HEK293T (cell line): ENCODE measurements around the gene ANKRD30A.

Experiments used
- CTCF ChIA-PET: fragments of 350-600 bp; formaldehyde crosslinking; extraction: SDS; loops from one replicate; lab custom pipeline; 2021; ENCODE audit warnings: antibody characterized with exemption, inconsistent platforms; lab: Yijun Ruan, JAX
- POLR2A ChIA-PET: fragments of 350-600 bp; formaldehyde crosslinking; extraction: SDS; loops from one replicate; lab custom pipeline; 2020; ENCODE audit warnings: antibody characterized with exemption, inconsistent platforms; lab: Yijun Ruan, JAX
- DNase-seq: peaks from one replicate; pipeline ENCODE4 v3.0.0; 2012; ENCODE audit warnings: mixed read lengths; ENCODE audit errors: extremely low spot score
- ARNT ChIP-seq: fragments of 450-650 bp; IDR thresholded peaks from 2 replicates; pipeline ENCODE4 v1.6.1; 2017; ENCODE audit warnings: mild to moderate bottlenecking
- BHLHE40 ChIP-seq: fragments of 450-650 bp; IDR thresholded peaks from 2 replicates; pipeline ENCODE4 v1.6.1; 2016; ENCODE audit warnings: mild to moderate bottlenecking, moderate library complexity, borderline replicate concordance
- CTBP1 ChIP-seq: fragments of 450-650 bp; IDR thresholded peaks from 2 replicates; pipeline ENCODE4 v1.6.1; 2016; ENCODE audit warnings: borderline replicate concordance
- ELF4 ChIP-seq: fragments of 450-650 bp; IDR thresholded peaks from 2 replicates; pipeline ENCODE4 v1.6.1; 2017; ENCODE audit warnings: antibody characterized with exemption
- FOXA1 ChIP-seq: fragments of 450-650 bp; IDR thresholded peaks from 2 replicates; pipeline ENCODE4 v1.6.1; 2016; ENCODE audit warnings: mild to moderate bottlenecking
- FOXK2 ChIP-seq: fragments of 450-650 bp; IDR thresholded peaks from 2 replicates; pipeline ENCODE4 v1.6.1; 2016; ENCODE audit warnings: mild to moderate bottlenecking
- FOXM1 ChIP-seq: fragments of 450-650 bp; IDR thresholded peaks from 2 replicates; pipeline ENCODE4 v1.6.1; 2017; ENCODE audit warnings: mild to moderate bottlenecking, borderline replicate concordance
- HDGF ChIP-seq: fragments of 450-650 bp; IDR thresholded peaks from 2 replicates; pipeline ENCODE4 v1.6.1; 2017; ENCODE audit warnings: antibody characterized with exemption, borderline replicate concordance
- L3MBTL2 ChIP-seq: fragments of 450-650 bp; conservative IDR thresholded peaks from 2 replicates; pipeline ENCODE4 v1.6.1; 2016; ENCODE audit warnings: mild to moderate bottlenecking
- LEF1 ChIP-seq: fragments of 450-650 bp; IDR thresholded peaks from 2 replicates; pipeline ENCODE4 v1.6.1; 2017; ENCODE audit warnings: mild to moderate bottlenecking, borderline replicate concordance
- NFRKB ChIP-seq: fragments of 450-650 bp; IDR thresholded peaks from 2 replicates; pipeline ENCODE4 v1.6.1; 2016; ENCODE audit warnings: mild to moderate bottlenecking, moderate library complexity
- PKNOX1 ChIP-seq: fragments of 450-650 bp; IDR thresholded peaks from 2 replicates; pipeline ENCODE4 v1.6.1; 2016
- SP1 ChIP-seq: fragments of 450-650 bp; IDR thresholded peaks from 2 replicates; pipeline ENCODE4 v1.6.1; 2017
- SUZ12 ChIP-seq: fragments of 450-650 bp; IDR thresholded peaks from 2 replicates; pipeline ENCODE4 v1.6.1; 2016; ENCODE audit warnings: mild to moderate bottlenecking
- TARDBP ChIP-seq: fragments of 450-650 bp; IDR thresholded peaks from 2 replicates; pipeline ENCODE4 v1.6.1; 2016
- ZNF384 ChIP-seq: fragments of 450-650 bp; IDR thresholded peaks from 2 replicates; pipeline ENCODE4 v1.6.1; 2016

Gene ANKRD30A

DNA sequence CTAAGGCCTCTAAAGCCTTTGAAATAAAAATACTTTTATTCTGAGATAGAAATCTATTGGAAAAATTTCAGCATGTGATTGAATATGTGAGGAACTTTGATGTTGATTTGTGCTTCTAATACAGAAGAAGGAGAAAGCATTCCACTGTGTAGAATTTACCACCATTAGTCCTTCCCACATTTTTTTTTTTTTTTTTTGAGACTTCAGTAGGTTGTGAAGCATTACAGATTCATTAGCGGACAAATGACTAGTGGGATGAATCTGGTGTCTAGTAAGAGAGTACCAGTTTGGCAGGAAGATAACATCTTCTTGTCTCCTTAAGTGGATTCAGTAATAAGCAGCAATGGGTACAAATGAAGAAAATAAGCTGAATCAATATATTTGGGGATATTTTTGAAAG lies 95.5 kb downstream of the ANKRD30A start:
- no peak for TF ChIP-seq SUZ12
- TF ChIP-seq SP1 = no peak
- ChIA-PET CTCF (no interaction called here), POLR2A (no interaction called here)

GRCh38 chr10:37222046-37222445 lies 96.6 kb downstream of the ANKRD30A start:
- TF ChIP-seq CTBP1 (no peak), FOXA1 (no peak), HDGF (no peak), ARNT (no peak), PKNOX1 (no peak), ELF4 (no peak)
- ChIA-PET POLR2A (no interaction called here), CTCF (no interaction called here)
- DNase-seq = no peak

More for the DNA sequence above, 95.5 kb downstream of the ANKRD30A start:
- no peak for DNase-seq

- no peak for DNase-seq
- ChIA-PET CTCF (no interaction called here), POLR2A (no interaction called here)
- TF ChIP-seq CTBP1 (no peak), NFRKB (no peak)
Measured at GRCh38 chr10:37225163-37225562, 99.8 kb downstream of the ANKRD30A start.

GRCh38 chr10:37226524-37226923 lies 101.1 kb downstream of the ANKRD30A start:
- ChIA-PET POLR2A (no interaction called here), CTCF (no interaction called here)
- DNase-seq = no peak
- no peak for TF ChIP-seq NFRKB
- no peak for TF ChIP-seq ARNT
- no peak for TF ChIP-seq SP1
- no peak for TF ChIP-seq SUZ12
- no peak for TF ChIP-seq TARDBP
- TF ChIP-seq BHLHE40 = no peak
- TF ChIP-seq ZNF384 = no peak
- TF ChIP-seq L3MBTL2 = no peak
- no peak for TF ChIP-seq FOXK2

DNA sequence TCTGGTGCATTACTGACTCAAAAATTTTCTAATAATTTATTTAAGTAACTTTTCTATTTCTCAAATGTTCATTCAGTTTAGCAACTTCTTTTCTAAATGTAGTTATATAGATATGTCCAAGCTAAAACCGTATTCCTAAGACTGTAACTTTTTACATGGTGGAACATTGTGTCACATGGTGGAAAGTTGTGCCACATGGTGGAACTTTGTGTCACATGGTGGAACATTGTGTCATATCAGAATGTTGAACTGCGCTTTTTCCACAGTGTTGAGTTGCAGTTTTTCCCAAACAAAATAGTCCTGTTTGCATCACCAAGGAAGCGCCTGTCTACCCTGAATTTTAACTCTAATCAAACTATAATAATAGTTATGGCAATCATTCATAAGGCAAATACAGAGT lies 109.3 kb downstream of the ANKRD30A start:
- TF ChIP-seq SP1 (no peak), BHLHE40 (no peak), ELF4 (no peak), L3MBTL2 (no peak), FOXK2 (no peak), SUZ12 (no peak), LEF1 (no peak), PKNOX1 (no peak), ZNF384 (no peak), FOXM1 (no peak), ARNT (no peak), NFRKB (no peak), CTBP1 (no peak), HDGF (no peak)
- DNase-seq = no peak
- POLR2A ChIA-PET = no interaction called here
- CTCF ChIA-PET = no interaction called here

- TF ChIP-seq ELF4 = no peak
- TF ChIP-seq HDGF = no peak
- TF ChIP-seq NFRKB = no peak
- no peak for TF ChIP-seq FOXM1
- TF ChIP-seq ZNF384 = no peak
- no peak for TF ChIP-seq ARNT
- TF ChIP-seq L3MBTL2 = no peak
- TF ChIP-seq PKNOX1 = no peak
- no peak for TF ChIP-seq FOXK2
- no peak for TF ChIP-seq SUZ12
- TF ChIP-seq LEF1 = no peak
- DNase-seq = no peak
- POLR2A ChIA-PET = no interaction called here
- CTCF ChIA-PET = no interaction called here
Measured at GRCh38 chr10:37236093-37236492, 110.7 kb downstream of the ANKRD30A start.

- ChIA-PET POLR2A (no interaction called here), CTCF (no interaction called here)
- TF ChIP-seq SUZ12 = no peak
- no peak for TF ChIP-seq FOXM1
- TF ChIP-seq ZNF384 = no peak
- no peak for TF ChIP-seq LEF1
- TF ChIP-seq L3MBTL2 = no peak
- TF ChIP-seq CTBP1 = no peak
- TF ChIP-seq NFRKB = no peak
- no peak for TF ChIP-seq TARDBP
- TF ChIP-seq ELF4 = no peak
- TF ChIP-seq FOXK2 = no peak
- no peak for TF ChIP-seq BHLHE40
- no peak for TF ChIP-seq PKNOX1
- no peak for TF ChIP-seq FOXA1
- no peak for TF ChIP-seq SP1
- TF ChIP-seq ARNT = no peak
- no peak for TF ChIP-seq HDGF
- DNase-seq = no peak
Measured at GRCh38 chr10:37240223-37240622, 114.8 kb downstream of the ANKRD30A start.
